Glomerular visceral epithelial cell (primary cell): ENCODE measurements around the gene SPECC1L.
"Not testable (repeated sequence)": the region's sequence is repeated elsewhere in the genome, so short reads cannot be mapped to it uniquely, and the experiment has no call there.

Experiments
- DNase-seq: peaks from one replicate; pipeline ENCODE4 v3.0.0-alpha.2; 2016; ENCODE audit errors: extremely low spot score

Gene SPECC1L, protein sequence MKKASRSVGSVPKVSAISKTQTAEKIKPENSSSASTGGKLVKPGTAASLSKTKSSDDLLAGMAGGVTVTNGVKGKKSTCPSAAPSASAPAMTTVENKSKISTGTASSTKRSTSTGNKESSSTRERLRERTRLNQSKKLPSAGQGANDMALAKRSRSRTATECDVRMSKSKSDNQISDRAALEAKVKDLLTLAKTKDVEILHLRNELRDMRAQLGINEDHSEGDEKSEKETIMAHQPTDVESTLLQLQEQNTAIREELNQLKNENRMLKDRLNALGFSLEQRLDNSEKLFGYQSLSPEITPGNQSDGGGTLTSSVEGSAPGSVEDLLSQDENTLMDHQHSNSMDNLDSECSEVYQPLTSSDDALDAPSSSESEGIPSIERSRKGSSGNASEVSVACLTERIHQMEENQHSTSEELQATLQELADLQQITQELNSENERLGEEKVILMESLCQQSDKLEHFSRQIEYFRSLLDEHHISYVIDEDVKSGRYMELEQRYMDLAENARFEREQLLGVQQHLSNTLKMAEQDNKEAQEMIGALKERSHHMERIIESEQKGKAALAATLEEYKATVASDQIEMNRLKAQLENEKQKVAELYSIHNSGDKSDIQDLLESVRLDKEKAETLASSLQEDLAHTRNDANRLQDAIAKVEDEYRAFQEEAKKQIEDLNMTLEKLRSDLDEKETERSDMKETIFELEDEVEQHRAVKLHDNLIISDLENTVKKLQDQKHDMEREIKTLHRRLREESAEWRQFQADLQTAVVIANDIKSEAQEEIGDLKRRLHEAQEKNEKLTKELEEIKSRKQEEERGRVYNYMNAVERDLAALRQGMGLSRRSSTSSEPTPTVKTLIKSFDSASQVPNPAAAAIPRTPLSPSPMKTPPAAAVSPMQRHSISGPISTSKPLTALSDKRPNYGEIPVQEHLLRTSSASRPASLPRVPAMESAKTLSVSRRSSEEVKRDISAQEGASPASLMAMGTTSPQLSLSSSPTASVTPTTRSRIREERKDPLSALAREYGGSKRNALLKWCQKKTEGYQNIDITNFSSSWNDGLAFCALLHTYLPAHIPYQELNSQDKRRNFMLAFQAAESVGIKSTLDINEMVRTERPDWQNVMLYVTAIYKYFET

DNA sequence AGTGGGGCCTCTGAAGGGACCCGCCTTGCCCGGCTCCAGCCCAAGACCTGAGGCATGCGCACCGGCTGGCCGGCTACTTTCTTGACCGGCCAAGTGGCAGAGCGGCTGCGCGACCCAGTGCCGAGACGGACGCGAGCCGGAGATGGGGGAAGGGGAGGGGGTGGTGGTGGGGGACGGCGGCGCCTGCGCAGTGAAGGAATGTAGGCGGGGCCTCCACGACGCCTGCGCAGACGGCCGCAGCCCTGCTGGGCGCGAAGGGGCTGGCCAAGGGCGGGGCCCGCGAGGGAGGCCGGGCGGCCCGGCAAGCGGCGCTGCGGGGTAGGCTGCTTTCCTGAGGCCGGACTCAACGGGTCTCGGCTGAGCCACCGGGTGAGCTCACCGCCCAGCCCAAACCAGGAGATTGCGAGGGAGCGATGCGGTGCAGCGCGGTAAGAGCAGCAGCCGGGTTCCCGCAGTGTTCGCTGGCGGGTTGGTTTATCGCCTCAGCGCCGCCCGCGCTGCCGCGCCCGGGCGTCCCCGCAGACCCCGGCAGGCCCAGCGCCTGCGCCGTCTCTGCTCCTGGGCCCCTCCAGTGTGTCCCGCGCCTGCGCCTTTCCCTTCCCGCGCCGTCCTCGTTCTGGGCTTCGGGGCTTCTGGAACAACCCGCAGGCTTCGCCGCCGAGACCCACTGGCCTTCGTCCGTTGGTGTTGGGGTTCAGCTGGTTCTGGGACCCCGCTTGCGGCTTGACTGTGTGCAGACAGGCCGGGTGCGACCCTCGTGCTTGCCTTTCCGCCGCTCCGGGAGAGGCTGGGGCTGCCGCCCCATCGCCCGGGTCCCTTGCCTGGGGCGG lies at the start of gene SPECC1L:
TSS of gene SPECC1L (plus strand) at position 276 of the 830 bp plus-strand sequence. CDS start 31,401 bp downstream, outside the sequence.
- DNase-seq = peak; percentile 94

DNA sequence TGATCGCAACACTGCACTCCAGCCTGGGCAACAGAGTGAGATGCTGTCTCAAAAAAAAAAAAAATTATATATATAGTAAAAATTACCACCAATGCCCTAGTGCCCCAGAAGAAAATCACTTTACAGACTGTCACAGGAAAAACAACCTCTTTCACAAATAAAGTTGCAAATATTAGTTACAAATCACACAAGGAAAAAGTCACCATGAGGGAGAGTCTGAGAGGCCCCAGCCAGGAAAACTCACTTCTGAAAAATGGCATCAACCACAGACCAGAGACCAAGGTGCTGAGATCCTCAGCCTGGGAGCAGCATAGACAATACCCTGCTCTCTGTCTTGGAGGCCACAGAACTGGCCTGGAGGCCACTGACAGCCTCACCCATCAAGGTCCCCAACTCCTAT lies 46.2 kb upstream of the SPECC1L start:
- DNase-seq = no peak

DNA sequence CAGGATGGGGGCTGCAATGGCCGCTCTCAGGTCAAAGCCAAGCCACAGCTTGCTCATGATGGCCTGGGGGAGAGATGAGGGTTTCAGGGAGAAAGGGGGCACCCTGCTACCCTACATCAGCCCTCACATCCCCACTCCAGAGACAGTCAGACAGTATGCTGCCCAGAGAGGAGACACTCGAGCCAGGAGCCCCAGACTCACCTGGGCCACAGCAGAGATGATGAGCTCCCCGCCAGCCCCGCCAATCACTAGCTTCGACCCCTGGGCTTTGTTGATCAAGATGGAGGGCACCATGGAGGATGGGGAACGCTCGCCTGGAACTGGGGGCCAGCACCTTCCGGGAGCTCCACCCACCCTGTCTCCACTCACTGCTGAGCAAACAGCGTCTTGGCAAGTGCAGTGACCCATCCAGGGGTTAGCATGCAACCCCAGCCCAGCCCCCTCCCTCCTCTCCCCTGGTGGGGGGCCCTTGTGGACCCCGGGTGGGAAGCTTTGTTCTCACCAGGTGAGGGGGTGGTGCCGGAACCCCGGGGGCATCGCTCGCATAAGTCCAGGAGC lies 45.5 kb upstream of the SPECC1L start:
- DNase-seq = no peak

GRCh38 chr22:24225951-24226350 lies 44.7 kb upstream of the SPECC1L start:
- DNase-seq = no peak

GRCh38 chr22:24230911-24231656 lies 39.5 kb upstream of the SPECC1L start:
- DNase-seq = peak; percentile 14

- DNase-seq = no peak
These were observed 38.9 kb upstream of the SPECC1L start for GRCh38 chr22:24231706-24232105.

DNA sequence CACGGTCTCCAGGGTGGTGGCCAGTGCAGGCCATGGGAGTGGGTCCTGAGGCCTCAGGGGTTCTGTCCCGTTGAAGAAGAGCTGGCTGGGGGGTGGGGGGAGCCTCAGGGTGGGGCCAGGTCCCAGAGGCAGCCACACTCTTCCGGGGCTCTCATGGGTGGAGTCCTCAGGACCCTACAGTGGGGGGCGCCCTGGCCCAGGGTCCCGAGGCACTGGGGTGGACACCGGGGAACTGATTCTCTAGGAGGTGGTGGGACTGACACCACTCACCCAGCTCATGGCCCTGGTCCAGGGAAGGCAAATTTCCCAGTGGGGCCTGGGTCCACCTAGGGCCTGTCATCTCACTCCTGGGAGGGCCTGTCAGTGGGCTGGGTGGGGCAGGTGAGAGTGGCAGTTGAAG lies 38.5 kb upstream of the SPECC1L start:
- no peak for DNase-seq

GRCh38 chr22:24232725-24233124 lies 37.9 kb upstream of the SPECC1L start:
- no peak for DNase-seq

DNA sequence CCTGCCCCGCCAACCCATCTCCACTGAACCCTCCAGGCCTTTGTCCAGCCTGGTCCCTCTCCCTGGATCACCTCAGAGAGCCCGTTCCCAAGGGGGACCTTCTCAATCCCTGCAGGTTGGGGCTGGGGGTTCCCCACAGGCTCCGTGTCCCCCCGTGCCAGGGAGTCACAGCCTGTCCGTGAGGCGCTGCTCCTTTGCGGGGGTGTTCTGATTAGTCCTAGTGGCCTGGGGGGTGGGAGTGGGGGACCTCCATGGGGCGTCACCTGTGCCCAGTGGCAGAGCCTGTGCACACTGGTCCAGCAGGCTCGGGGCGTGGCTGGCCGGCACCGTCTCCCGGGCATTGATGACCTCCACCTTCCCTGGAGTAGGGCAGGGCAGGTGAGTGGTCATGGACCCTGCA lies 37.4 kb upstream of the SPECC1L start:
- DNase-seq = no peak

DNA sequence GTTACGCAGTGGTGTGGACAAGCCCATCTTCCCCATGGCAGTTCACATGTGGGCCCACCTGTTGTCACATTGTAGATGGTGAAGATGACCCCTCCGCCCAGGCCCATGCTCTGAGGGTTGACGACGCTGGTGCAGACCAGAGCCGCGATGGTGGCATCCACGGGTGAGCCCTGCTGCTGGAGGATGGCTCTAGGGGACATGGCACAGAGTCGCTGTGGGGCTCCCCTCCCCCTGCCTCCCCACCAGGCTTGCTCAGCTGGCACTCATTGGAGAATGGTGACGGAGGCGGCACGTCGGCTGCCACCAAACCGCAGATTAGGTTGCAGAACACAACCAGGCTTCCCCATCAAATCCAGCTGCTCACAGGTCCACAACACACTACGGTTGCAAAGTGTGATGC lies 36.8 kb upstream of the SPECC1L start:
- no peak for DNase-seq

- no peak for DNase-seq
These were observed 35.3 kb upstream of the SPECC1L start for GRCh38 chr22:24235315-24235714.

GRCh38 chr22:24236656-24237055 lies 34.0 kb upstream of the SPECC1L start:
- no peak for DNase-seq

- not testable (repeated sequence) for DNase-seq
These were observed 32.4 kb upstream of the SPECC1L start for GRCh38 chr22:24238101-24238694.

- no peak for DNase-seq
These were observed 30.2 kb upstream of the SPECC1L start for GRCh38 chr22:24240381-24240780.

DNA sequence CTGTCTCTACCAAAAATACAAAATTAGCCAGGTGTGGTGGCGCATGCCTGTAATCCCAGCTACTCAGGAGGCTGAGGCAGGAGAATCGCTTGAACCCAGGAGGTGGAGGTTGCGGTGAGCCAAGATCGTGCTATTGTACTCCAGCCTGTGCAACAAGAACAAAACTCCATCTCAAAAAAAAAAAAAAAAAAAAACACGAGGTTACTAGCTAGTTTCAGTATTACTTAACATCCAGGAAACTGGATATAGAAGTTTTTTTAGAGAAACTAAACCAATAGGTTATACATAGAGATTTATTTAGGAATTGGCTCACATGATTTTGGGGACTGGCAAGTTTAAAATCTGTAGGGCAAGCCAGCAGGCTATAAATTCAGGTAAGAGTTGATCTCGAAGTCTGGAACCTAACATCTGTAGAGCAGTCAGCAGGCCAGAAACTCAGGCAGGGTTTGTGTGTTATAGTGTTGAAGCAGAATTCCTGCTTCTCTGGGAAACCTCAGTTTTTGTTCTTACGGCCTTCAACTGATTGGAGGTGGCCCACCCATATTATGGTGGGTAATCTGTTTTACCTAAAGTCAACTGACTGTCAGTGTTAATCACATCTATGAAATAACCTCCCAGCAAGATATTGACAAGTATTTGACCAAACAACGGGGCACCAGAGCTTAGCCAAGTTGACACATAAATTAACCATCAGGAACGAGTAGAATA lies 29.5 kb upstream of the SPECC1L start:
- not testable (repeated sequence) for DNase-seq

GRCh38 chr22:24243417-24243816 lies 27.2 kb upstream of the SPECC1L start:
- not testable (repeated sequence) for DNase-seq

DNA sequence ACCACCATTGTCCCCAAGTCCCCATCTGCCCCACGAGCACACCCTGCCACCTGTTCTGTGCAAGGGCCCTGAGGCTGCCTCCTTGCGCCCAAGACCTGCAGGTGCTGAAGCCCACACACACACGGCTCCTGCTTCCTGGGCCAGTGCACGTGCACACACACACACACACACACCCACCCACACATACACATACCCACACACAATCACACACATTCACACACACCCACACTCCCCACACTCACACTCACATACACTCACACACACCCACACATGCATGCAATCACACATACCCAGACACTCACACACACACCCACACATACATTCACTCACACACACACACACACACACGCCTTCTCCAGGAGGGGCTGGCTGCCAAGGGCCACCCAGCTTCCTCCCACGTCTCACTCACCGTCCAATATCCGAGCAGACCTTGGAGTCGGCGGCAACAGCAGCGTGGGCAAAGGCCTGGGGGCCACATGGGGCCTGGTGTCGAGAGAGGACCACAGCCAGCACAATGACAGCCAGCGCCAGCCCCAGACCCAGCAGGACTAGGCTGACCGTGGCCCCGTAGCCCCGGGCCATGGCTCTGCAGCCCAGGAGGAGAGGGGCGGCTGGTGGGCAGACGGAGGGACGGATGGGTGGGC lies 26.4 kb upstream of the SPECC1L start:
- DNase-seq = no peak

DNA sequence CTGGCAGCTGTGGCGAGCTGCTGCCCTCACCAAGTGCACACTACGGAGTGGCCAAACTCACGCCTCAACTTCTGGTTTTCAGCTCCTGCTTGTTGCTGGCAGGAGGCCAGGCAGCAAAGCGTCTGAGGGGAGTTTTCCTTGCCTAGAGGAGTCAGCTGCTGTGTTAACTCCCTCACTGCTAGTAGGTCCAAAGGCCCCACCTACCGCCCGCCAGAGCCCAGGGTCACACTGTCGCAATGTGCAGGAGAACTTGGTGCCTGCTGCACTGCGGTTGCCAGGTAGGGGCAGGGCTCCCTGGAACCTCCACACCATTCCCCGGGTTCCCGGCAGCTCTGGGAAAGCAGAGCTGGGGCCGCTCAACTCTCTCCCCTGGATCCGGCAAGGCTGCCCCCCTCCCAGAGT lies 25.6 kb upstream of the SPECC1L start, which contains the start of gene GGT5:
TSS of gene GGT5 (minus strand) at position 53 of the 402 bp plus-strand sequence. CDS start 357 bp downstream, outside the sequence.
- not testable (repeated sequence) for DNase-seq
